GM18520 (cell line): ENCODE measurements around the gene KREMEN2.

Source experiments
- ATAC-seq: cut with Tn5 transposase; IDR thresholded peaks from one replicate; pipeline ENCODE4 v1.9.1; 2021; ENCODE audit not compliant: unreplicated experiment

KREMEN2 gene

DNA sequence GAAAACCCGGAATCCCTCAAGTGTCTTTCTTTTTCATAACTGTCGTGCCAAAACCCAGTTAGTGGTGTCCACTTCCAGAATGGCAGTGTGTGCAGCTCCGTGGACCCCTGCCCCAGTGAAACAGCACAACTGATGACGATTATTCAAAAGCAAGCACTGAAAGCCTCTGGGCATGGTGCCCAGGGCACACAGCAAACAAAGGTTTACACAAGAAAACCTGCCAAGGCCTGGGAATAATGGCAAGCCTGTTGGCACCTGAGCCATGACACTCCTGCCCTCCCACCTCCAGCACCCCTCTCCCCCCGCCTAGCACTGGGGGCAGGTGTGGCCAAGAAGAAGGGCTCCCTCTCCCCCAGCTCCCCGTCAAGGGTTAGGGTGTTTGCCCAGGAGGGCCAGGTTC, 13.4 kb downstream of the KREMEN2 start:
- ATAC-seq, result no peak

DNA sequence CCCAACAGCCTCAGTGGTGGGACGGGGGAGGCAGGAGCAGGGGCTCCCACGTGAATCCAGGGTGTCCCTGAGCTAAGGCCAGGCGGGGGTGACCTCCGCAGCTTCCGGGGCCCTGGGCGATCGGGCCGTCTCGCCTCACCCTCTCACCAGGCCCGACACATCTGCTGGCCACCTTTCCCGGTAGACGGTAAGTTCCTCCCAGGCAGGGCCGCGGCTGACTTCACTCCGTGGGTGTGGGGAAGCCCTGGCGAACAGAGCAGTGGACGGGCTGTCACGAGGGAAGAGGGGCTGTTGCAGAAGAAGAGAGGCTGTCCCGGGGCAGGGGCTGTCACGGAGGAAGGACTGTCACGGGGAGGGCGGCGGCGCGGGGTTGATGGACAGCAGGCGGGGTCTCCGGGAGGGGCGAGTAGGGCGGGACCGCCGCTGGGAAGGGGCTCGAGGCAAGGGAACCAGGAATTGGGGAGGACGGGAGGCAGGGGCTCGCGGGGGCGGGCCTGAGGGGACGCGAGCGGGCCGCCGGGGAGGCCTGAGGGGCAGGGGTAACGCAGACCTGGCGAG, 15.7 kb downstream of the KREMEN2 start:
- ATAC-seq, result no peak

DNA sequence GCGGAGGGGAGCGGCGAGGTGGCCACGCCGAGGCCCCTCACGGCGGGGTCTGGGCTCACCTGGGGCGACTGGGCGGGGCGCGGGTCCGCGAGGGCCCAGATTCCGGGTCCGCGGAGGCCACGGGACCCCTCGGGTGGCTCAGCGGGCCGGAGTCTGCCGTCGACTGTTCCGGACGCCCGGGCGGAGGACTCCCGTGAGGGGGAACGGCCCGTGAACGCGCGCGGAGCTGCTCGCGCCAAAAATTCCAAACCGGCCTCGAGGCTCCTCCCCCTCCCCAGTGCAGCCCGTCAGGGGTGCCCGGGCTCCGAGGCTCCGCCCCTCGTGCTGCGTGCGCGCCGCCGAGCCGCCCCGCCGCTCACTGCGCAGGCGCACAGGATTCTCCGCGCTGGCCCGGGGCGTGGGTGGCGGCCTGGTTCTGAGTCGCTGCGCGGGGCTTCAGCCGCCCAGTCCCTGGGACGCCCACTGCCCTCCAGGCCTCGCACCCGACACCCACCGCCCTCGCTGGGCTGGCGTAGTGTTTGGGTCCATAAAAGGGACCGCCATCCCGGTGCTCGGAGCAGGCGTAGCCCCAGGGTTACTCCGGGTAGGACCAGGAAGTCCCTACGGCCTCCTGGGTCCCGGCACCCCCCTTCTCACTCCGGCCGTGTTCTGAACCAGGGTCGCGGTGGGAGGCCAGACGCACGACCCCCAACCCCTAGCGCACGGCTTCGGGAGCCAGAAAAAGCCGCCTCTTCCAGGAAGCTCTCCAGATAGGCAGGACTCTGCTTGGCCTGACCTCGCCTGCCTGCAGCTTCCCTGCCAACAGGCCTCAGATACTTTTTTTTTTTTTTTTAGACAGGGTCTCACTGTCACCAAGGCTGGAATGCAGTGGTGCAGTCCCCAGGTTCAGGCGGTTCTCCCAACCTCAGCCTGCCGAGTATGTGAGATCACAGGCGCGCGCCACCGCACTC, 16.4 kb downstream of the KREMEN2 start, which contains the start of gene PKMYT1:
PKMYT1 (minus strand) TSS at position 220 of the 950 bp plus-strand sequence. CDS start 789 bp downstream, outside the sequence.
- peak; percentile 70 for ATAC-seq

DNA sequence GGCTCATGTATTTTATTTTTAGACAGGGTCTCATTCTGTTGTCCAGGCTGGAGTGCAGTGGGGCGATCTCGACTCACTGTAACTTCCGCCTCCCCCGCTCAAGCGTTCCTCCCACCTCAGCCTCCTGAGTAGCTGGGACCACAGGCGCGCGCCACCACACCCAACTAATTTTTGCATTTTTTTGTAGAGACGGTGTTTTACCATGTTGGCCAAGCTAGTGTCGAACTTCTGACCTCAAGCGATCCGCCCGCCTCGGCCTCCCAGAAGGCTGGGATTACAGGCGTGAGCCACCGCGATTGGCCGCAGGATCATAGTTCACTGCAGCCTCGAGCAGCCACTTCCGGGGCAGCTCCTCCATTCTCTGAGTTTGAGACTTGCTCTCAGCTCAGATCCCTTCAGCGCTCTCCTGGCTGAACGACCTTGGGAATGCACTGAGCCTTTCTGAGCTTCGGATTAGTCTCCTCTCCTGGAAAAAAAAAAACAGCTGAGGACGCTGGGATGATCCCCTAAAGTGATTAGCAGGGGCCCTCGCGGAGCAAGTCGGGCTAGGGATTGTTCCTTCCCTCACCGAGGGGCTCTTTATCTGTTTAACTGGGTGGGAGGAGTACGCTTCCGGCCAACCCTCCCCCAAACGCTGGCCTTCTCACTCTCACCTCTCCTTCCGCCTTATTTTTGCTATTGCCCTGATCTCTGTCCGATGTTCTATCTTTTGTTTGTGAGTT, 17.3 kb downstream of the KREMEN2 start:
- no peak for ATAC-seq

DNA sequence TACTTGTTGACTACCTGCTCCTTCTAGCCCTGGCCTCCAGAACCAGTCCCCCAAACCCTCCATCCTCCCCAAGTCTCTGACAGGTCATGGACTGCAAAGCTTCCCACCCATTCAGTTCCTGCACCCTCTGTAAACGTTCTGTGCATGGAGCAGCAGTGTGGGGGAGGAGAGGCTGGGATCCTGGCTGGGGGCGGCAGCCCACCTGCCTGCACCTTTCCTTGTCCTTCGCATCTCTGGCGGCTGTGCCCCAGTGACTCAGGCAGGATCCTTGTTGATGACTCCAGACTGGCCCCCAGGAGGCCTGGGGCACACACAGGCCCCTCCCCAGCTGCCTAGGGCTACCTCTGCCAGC, 17.8 kb downstream of the KREMEN2 start:
- ATAC-seq, result no peak

DNA sequence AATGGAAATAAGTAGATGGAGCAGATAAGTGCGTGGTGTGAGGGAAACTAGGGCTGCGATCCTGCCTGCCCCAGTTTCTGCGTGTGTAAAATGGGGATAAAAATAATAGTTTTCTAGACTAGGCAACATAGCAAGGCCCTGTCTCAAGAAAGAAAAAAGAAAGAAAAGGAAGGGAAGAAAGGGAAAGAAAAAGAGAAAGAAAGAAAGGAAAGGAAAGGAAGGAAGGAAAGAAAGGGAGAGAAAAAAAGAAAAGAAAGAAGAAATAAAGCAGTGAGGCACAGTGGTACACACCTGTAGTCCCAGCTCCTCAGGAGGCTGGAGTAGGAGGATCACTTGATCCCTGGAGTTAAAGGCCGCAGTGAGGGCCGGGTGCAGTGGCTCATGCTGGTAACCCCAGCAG, 18.3 kb downstream of the KREMEN2 start:
- ATAC-seq, result no peak

DNA sequence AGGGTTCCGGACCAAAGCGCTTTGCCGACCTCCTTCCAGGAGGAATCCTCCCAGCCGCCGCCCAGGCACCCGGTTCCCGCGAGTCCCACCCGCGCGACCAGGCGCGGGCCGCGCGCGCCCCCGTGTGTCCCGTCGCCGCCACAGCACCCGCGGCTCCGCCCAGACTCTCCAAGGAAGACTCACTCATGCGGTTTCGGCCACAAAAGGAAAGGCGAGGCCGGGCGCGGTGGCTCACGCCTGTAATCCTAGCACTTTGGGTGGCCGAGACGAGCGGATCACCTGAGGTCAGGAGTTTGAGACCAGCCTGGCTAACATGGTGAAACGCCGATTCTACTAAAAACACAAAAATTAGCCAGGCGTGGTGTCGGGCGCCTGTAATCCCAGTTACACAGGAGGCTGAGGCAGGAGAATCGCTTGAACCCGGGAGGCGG, 19.6 kb downstream of the KREMEN2 start:
- ATAC-seq, result no peak

DNA sequence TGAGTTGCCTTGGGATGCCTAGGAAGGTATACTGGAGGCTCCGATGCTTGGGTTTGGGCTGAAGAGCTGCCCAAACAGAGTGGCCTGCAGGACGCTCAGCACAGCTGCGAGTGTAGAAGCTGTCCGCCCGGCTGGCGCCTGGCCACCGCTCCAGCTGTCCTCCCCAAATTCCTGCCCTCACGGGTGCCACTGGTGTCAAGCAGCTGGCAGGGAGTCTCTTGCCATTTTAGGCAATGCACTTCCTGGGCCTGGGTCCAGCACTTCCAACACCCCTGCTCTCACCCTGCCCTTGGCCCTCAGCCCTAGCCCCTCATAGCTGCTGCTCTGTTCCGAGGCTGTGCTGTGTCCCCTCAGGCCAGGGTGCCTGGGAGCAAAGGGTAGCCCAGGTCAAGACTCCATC, 21.4 kb downstream of the KREMEN2 start:
- ATAC-seq, result no peak

DNA sequence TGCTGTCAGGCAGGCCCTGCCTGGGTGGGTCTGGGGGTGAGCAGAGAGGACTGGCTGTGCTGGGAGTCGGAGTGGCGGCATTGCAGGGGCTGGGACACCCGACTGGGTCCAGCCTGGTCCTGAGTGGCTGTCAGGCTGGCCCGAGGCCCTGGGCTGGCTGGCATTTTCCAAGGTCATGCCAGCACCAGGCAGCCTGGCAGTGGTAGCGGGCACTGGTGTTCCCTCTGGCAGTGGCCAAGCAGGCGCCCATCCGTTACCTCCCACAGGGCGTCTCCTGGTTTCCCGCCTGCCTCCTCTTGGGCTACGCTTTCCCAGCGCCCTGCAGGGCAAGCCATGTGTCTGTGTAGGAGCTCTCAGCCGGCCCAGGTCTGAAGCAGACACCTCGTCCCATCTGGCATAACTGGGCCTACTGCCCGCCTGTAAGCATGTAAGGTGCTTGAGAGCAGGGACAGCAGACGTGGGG, 21.8 kb downstream of the KREMEN2 start:
- ATAC-seq, result no peak

DNA sequence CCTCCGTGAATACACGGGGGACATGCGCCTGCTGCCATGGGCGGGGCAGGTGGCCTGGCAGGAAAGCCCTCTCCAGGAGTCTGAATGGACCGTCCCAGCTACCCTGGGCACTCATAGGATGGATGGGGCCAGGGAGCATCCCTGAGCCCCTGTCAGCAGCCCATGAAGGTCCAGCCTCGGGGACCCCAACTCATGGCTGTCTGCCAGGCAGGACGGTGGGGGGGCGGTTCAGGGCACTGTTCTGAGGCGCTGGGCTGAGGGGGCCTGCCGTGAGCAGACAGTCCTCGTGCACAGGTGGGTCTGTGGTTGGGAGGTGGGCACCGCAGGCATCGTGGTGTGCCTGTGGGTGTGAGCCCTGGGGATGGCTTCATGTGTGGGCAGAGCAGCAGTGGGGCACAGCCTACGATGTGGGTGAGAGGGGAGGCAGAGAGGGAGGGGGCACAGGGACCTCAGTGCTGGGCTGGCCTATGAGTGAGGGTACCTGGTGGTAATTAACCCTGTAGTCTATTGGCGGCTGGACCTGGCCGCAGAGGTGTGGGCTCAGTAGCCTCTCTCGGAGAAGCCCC, 22.6 kb downstream of the KREMEN2 start:
- no peak for ATAC-seq

DNA sequence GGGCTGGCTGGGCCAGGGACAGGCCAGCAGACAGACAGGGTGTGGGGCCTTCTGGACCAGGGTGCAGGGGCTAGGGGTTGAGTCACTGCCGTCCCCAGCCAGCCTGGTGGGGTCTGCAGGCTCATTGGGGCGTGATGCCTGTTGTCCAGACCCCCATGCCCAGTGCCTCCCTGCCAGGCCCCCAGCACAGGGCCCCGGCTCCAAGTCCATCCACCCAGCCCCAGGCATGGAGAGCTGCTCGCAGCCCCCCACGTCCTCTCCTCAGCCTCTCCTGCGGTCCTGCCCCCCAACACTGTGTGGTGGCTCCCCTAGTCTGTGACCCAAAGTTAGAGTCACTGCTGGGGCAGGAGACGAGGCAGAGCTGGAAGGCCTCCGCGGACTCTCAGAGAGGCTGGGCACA, 23.2 kb downstream of the KREMEN2 start:
- no peak for ATAC-seq

DNA sequence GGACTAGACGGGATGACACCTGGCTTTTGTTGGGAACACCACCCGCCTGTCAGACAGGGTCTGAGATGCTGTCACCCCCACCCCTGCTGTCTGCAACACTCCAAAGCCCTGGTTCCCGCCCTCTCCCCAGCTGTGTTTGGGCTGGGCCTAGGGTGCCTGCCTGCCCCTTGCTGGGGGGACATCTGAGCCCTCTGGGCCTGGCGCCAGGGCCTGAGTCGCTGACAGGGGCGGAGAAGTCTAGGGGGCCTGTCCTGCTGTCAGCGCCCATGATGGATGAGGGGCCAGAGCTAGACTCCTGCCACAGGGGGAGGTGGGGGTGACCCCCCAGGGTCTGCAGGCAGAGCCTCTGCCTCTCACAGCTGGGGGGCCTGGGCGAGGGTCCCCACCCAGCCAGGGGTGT, 23.8 kb downstream of the KREMEN2 start:
- ATAC-seq, result no peak

DNA sequence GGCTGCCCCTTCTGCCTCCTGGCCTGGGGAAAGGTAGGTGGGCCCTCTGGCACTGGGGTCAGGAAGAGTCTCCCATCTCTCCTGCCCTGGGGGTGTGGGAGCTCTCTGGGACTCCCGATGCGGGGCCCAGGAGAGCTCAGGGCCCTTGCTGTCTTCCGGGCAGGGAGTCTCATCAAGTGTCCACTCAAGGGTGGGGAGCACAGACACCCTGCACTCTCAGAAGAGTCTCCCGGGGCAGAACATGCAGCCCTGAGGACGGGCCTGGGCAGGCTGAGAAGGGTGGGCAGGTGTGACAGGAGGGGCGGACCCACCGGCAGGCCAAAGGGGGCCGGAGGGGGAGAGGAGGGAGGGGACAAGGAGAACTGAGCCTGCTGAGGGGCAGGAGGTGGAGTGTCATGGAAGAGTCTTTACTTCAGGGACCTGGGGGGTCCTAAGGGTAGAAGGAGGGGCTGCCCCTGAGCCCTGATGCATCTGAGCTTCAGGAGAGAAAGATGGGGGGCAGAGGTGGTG, 24.6 kb downstream of the KREMEN2 start:
- ATAC-seq, result no peak

DNA sequence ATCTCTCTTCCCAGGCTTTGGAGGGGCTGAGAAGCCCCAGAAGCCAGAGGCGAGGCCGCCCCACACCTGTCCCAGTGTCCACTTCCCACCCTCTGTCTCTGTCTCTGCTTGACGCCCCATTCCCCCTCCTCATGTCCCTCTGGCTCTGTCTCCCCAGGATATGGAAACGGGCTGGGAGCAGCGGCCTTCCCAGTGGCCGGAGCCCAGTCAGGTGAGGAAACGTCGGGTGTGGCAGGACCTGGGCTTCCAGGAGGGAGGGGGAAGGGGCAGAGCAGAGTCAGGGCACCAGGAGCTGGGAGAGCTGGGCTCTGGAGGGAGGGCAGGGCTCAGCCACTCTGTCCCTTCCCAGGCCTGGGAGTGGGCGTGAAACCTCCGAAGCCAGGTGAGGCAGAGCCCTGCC, 26.8 kb downstream of the KREMEN2 start:
- no peak for ATAC-seq

DNA sequence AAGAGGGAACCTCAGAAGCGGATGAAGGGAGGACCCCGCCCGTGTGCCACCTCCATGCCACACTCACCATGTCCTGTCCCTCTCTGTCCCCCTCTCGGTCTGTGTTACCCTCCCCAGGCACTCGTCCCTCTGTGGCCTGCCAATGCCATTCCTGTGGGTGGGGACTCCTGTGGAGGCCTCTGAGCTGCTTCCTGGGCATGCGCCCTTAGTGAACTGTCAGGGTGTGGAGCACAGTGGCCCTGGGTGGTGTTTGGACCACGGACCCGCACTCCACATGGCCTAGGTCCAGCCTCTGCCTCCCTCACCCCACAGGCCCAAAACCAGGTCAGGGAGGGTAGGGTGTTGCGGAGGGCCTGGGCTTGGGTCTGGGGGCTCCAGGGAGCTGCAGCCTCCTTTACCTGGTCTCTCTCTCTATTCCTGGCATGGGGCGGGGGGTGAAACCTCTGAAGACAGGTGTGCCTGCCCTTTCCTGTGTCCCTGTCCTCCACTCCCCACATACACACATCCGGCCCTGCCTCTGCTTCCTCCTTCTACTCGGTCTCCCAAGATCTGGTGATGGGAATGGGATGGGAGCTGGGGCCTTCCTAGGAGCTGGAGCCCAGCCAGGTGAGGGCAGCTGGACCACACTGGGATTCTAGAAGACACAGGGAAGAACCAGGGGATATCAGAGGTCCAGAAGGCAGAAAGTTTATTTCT, 27.6 kb downstream of the KREMEN2 start:
- no peak for ATAC-seq

DNA sequence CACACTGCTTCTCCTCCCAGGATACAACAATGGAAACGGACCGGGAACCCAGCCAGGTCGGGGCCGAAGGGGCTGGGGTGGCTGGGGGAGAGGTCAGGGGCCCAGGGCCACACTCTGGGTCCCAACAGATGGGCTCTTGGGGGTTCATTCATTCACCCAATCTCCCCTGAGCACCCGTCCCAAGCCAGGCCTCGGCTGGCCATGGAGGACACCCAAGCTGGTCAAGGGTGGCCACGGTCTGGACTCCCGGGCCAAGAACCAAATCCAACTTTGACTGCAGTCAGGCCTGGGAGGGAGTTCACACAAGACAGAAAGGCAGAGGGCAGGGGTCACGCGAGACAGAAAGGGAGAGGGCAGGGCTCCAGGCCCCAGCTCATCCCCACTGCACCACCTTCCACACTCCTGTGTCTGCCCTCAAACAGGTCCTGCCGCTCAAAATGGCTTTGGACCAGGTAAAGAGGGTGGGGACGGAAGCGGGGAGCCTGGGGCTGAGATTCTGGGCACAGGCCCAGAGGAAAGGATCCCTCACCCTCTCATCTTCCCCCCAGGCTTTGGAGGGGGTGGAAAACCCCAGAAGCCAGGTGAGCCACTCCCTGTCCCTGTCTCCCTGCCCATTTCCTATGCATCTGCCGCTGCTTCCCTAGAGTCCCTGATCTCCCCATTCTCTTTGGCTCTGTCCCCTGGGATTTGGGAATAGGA, 28.5 kb downstream of the KREMEN2 start:
- no peak for ATAC-seq

DNA sequence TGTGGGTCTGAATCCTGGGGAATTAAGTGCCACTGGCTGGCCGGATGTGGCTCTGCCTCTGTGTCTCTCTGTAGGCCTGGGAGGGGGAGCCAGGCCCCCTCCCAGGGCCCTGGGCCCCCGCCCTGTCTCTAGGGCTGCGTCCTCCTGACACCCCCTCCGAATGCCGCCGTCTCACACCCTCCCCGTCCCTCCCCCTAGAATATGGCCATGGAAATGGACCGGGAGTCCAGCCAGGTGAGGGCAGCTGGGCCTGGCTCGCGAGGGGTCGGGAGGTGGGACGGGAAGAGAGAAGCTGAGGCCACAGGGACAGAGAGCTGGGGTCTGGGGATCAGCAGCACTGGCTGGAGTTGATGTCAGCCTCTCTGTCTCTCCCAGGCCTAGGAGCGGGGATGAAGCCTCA, 32.2 kb downstream of the KREMEN2 start:
- ATAC-seq, result no peak

DNA sequence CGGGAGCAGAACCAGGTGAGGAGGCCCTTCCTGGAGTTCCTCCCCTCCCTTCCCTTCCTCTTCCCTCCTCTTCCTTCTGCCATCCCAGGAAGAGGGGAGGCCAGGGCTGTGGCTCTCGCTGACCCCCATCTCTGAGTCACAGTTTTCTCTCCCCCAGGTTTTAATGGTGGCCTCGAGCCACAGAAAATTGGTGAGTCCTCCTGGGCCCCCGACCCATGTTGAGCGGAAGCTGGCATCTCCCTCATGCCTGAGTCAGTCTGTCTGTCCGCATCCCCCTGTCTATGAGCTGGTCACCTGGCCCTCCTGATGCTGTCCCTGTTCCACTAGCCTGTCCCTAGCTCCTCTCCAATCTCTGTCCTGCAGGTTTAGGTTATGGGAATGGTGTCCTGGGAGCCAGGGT, 35.9 kb downstream of the KREMEN2 start:
- no peak for ATAC-seq

DNA sequence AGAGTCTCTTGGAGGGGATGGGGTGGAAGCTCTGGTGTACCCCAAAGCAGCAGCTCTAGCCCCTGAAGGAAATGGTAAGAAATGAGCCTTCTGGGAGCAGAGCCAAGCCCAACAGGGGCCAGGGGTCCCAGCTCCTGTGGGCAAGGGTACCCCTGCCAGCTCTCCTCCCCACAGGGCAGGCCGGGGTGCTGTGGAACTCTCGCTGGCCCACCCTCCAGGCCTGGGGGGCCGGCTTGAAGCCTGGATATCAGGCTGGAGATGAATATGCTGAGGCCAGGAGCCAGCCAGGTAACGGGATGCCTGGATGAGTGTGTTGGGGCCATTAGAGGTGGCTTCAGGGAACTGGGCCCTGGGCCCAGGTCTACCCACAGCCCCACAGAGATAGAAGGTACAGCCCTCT, 36.5 kb downstream of the KREMEN2 start:
- no peak for ATAC-seq

DNA sequence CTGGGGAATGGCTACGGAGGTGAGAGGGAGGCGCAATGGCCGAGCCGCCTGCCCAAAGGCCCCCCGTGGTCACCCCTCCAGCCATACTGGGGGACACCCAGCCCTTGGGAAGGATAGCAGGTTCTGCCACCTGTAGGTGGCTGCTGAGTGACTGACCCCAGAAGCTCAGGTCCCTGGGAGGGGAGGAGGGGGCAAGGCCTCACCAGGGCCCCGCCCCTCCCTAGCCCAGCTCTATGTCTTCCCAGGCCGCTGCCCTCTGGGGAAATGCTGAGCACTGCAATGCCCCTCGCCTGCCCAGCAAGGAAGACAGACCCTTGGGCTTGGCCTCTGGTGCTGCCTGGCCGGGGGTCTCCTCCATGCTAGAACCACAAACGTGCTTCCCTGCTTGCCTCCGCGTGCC, 37.2 kb downstream of the KREMEN2 start:
- no peak for ATAC-seq
